Spleen (tissue), 11 donors: ENCODE measurements around the gene RABAC1. TPM values are rescaled to one million over a fixed set of nuclear protein-coding genes. Genes with fewer than 3 reads are reported as not detected.

Source experiments
- DNase-seq: peaks from one replicate; pipeline ENCODE4 v3.0.0-alpha.2; 2020
- H3K27ac ChIP-seq, 8 donors: fragments of 200-600 bp; sonication (generic) in 7 of 8; 1 replicate in 4 of 8; 2 replicates in 4 of 8; pipeline versions ENCODE4 v1.5.0 to v1.8.0; 2016 to 2021; ENCODE audit warnings: inconsistent platforms in 4 of 8, mild to moderate bottlenecking in 4 of 8, moderate library complexity in 1 of 8
- H3K27me3 ChIP-seq, 7 donors: fragments of 200-600 bp; sonication (generic) in 6 of 7; replicated peaks in 1 of 7; 1 replicate in 4 of 7; 2 replicates in 3 of 7; pipeline versions ENCODE4 v1.5.0 to v1.8.0; 2016 to 2021; ENCODE audit warnings: inconsistent platforms in 3 of 7, mild to moderate bottlenecking in 1 of 7
- H3K36me3 ChIP-seq, 6 donors: fragments of 200-600 bp; sonication (generic) in 5 of 6; 1 replicate in 4 of 6; 2 replicates in 2 of 6; pipeline versions ENCODE4 v1.5.0 to v1.8.0; 2016 to 2021; ENCODE audit warnings: inconsistent platforms in 2 of 6
- H3K4me1 ChIP-seq, 6 donors: fragments of 200-600 bp; sonication (generic) in 5 of 6; 1 replicate in 3 of 6; 2 replicates in 3 of 6; pipeline versions ENCODE4 v1.5.0 to v1.8.0; 2016 to 2021; ENCODE audit warnings: inconsistent platforms in 3 of 6
- H3K4me3 ChIP-seq, 8 donors: fragments of 200-600 bp; sonication (generic) in 7 of 8; 1 replicate in 4 of 8; 2 replicates in 4 of 8; pipeline versions ENCODE4 v1.5.0 to v1.8.0; 2016 to 2021; ENCODE audit warnings: inconsistent platforms in 4 of 8, mild to moderate bottlenecking in 4 of 8, moderate library complexity in 2 of 8
- H3K9me3 ChIP-seq, 8 donors: fragments of 200-600 bp; sonication (generic) in 7 of 8; 1 replicate in 4 of 8; 2 replicates in 4 of 8; pipeline versions ENCODE4 v1.5.0 to v1.8.0; 2016 to 2021; ENCODE audit warnings: inconsistent platforms in 4 of 8
- POLR2A ChIP-seq, 3 donors: fragments of 450-650 bp; IDR thresholded peaks; one replicate each; pipeline ENCODE4 v1.5.1; 2017; ENCODE audit warnings: antibody characterized with exemption in 3 of 3, mild to moderate bottlenecking in 1 of 3
- POLR2AphosphoS5 ChIP-seq, 3 donors: sonication (generic); formaldehyde crosslinking; IDR thresholded peaks; one replicate each; pipeline ENCODE4 v1.5.1; 2017; ENCODE audit warnings: antibody characterized with exemption in 3 of 3
- WGBS, 5 donors: extraction: QIAGEN DNeasy Blood & Tissue Kit in 3 of 5; methylation state at CpG; one replicate each; pipeline versions ENCODE4 v1.1.5 to v1.1.7; 2013 to 2018; 5-methylcytosine and 5-hydroxymethylcytosine counted together
- intact Hi-C: fragments of 100-400 bp; cut with DNase I; formaldehyde crosslinking; loops from one replicate; pipeline ENCODE4 v1.15.0; 2023; ENCODE audit warnings: low total_unique reads
- polyA plus RNA-seq, 3 donors: library from polyadenylated mRNA; stranded (reverse); fragments of 200-250 nt; gene quantifications; one replicate each; pipeline ENCODE4 v1.2.1, GENCODE V29; 2013
- total RNA-seq, 7 donors: library from RNA; depleted of rRNA in 3 of 7; stranded (reverse); fragments of >200 nt in 3 of 7; fragmentation: NEBNext Ultra II Directional in 4 of 7; extraction: Animal tissue kit (Norgen Biotek cat#: 25700) in 4 of 7; gene quantifications; one replicate each; pipeline versions ENCODE4 v1.1.0 to v1.2.1, GENCODE V29; 2016 to 2021
- TF ChIP-seq, protein P1 (sequence below), 11 experiments: fragments of 200-600 bp in 7 of 11; fragments of 450-650 bp in 4 of 11; sonication (generic) in 4 of 11; IDR thresholded peaks in 8 of 11; conservative IDR thresholded peaks in 3 of 11; 1 replicate in 7 of 11; 2 replicates in 4 of 11; pipeline versions ENCODE4 v1.4.0 to v1.8.0; 2016 to 2021; ENCODE audit warnings: antibody characterized with exemption in 11 of 11, inconsistent platforms in 4 of 11, mild to moderate bottlenecking in 1 of 11
- donor health status: healthy with polysubstance abuse.
- donor health status: DM: no; HTN: no; CAD: no; lungs with moderate emphysema.
- donor health status: DM: no; HTN: no; CAD: no.
- donor health status: Bipolar disorder and iron deficiency.
- donor health status: healthy.
- donor health status: DM: no; HTN: no; CAD: no.
- donor health status: DM: yes; HTN: yes; CAD: no.

Gene RABAC1
- total and polyA plus RNA-seq, 10 donors = 85.6 to 165 (median 134) TPM

GRCh38 chr19:41977916-41978315 is 18.8 kb upstream of the RABAC1 start:
- Histone ChIP-seq H3K27me3 (no peaks in the 10 kb centered on the region), H3K9me3 (no peaks in the 10 kb centered on the region), H3K4me1 (no peaks in the 10 kb centered on the region), H3K27ac (no peak overlapping the region), H3K4me3 (no peak overlapping the region), H3K36me3 (no peaks in the 10 kb centered on the region)
- no peak for TF ChIP-seq POLR2A (IDR thresholded peaks at IDR 0.05)
- TF ChIP-seq, protein P1, sequence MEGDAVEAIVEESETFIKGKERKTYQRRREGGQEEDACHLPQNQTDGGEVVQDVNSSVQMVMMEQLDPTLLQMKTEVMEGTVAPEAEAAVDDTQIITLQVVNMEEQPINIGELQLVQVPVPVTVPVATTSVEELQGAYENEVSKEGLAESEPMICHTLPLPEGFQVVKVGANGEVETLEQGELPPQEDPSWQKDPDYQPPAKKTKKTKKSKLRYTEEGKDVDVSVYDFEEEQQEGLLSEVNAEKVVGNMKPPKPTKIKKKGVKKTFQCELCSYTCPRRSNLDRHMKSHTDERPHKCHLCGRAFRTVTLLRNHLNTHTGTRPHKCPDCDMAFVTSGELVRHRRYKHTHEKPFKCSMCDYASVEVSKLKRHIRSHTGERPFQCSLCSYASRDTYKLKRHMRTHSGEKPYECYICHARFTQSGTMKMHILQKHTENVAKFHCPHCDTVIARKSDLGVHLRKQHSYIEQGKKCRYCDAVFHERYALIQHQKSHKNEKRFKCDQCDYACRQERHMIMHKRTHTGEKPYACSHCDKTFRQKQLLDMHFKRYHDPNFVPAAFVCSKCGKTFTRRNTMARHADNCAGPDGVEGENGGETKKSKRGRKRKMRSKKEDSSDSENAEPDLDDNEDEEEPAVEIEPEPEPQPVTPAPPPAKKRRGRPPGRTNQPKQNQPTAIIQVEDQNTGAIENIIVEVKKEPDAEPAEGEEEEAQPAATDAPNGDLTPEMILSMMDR (IDR thresholded peaks at IDR 0.05 in 8 of 11, conservative IDR thresholded peaks at IDR 0.05 in 3 of 11) = no peak
- TF ChIP-seq POLR2AphosphoS5 (IDR thresholded peaks at IDR 0.05) = no peak
- DNase-seq = no peak
- 80 to 89% (median 84%) methylated on average over 14 to 22 of the region's 22 CpGs for WGBS, 5 donors
- intact Hi-C loops = no loop called here

- H3K4me1 ChIP-seq = no peaks in the 10 kb centered on the region
- no peak for DNase-seq
- WGBS, 5 donors = 82 to 88% (median 85%) methylated on average over 8 of the region's 8 CpGs
- TF ChIP-seq, protein P1 (IDR thresholded peaks at IDR 0.05 in 8 of 11, conservative IDR thresholded peaks at IDR 0.05 in 3 of 11) = no peak
- TF ChIP-seq POLR2AphosphoS5 (IDR thresholded peaks at IDR 0.05) = no peak
- no peak for TF ChIP-seq POLR2A (IDR thresholded peaks at IDR 0.05)
- H3K36me3 ChIP-seq = no peaks in the 10 kb centered on the region
- no peaks in the 10 kb centered on the region for H3K9me3 ChIP-seq
- H3K27ac ChIP-seq = no peak overlapping the region
- no peak overlapping the region for H3K4me3 ChIP-seq
- no peaks in the 10 kb centered on the region for H3K27me3 ChIP-seq
- intact Hi-C loops = no loop called here
Measured at GRCh38 chr19:41974652-41975051, 15.5 kb upstream of the RABAC1 start.

GRCh38 chr19:41971363-41971762 is 12.2 kb upstream of the RABAC1 start:
- no peak overlapping the region for H3K27ac ChIP-seq
- H3K27me3 ChIP-seq = peaks cover 0 to 8% (median 0%) of the 10 kb centered on the region in 7 donors
- no peak for DNase-seq
- TF ChIP-seq POLR2AphosphoS5 (IDR thresholded peaks at IDR 0.05) = no peak
- TF ChIP-seq POLR2A (IDR thresholded peaks at IDR 0.05) = no peak
- TF ChIP-seq, protein P1 (IDR thresholded peaks at IDR 0.05 in 8 of 11, conservative IDR thresholded peaks at IDR 0.05 in 3 of 11) = no peak
- intact Hi-C loops = no loop called here
- H3K36me3 ChIP-seq = no peaks in the 10 kb centered on the region
- no peaks in the 10 kb centered on the region for H3K4me1 ChIP-seq
- no peak overlapping the region for H3K4me3 ChIP-seq
- 88 to 94% (median 93%) methylated on average over 11 of the region's 11 CpGs for WGBS, 5 donors
- no peaks in the 10 kb centered on the region for H3K9me3 ChIP-seq

GRCh38 chr19:41969772-41970458 is 10.8 kb upstream of the RABAC1 start:
- Histone ChIP-seq H3K27me3 (peaks cover 0 to 14% (median 0%) of the 10 kb centered on the region in 7 donors), H3K4me3 (no peak overlapping the region), H3K27ac (no peak overlapping the region), H3K4me1 (no peaks in the 10 kb centered on the region), H3K9me3 (no peaks in the 10 kb centered on the region), H3K36me3 (no peaks in the 10 kb centered on the region)
- TF ChIP-seq, protein P1 (IDR thresholded peaks at IDR 0.05 in 8 of 11, conservative IDR thresholded peaks at IDR 0.05 in 3 of 11) = no peak
- TF ChIP-seq POLR2AphosphoS5 (IDR thresholded peaks at IDR 0.05) = no peak
- TF ChIP-seq POLR2A (IDR thresholded peaks at IDR 0.05) = no peak
- WGBS, 5 donors = 90 to 93% (median 92%) methylated on average over 16 to 19 of the region's 19 CpGs
- intact Hi-C loops = no loop called here
- no peak for DNase-seq
